WI38 (cell line): Measurements from ENCODE around the gene TPO.

Experiments used
- H3K4me3 ChIP-seq: 2 replicates; pipeline ENCODE4 v1.5.1; 2011; ENCODE audit warnings: low read depth, mild to moderate bottlenecking, control low read depth, low read length
- CTCF ChIP-seq: IDR thresholded peaks from 2 replicates; pipeline ENCODE4 v1.5.1; 2012; ENCODE audit warnings: low read depth, mild to moderate bottlenecking, control low read depth, low read length

TPO gene

DNA sequence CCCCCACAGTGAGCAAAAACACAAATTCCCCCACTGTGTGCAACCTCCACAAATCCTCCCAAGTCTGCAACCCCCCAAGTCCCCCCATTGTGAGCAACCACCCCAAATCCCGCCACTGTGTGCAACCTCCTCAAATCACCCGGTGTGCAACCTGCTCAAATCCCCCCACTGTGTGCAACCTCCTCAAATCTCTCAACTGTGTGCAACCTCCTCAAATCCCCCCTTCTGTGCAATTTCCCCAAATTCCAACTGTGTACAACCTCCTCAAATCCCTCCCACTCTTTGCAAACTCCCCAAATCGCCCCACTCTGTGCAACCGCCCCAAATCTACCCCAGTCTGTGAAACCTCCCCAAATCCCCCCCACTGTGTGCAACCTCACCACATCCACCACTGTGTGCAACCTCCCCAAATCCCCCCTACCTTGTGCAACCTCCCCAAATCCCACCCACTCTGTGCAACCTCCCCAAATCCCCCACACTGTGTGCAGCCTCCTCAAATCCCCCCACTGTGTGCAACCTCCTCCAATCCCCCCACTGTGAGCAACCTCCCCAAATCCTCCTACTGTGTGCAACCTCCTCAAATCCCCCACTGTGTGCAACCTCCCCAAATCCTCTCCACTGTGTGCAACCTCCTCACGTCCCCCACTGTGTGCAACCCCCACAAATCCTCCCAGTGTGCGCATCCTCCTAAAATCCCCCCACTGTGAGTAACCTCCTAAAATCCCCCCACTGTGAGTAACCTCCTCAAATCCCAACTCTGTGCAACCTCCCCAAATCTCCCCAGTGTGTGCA lies 115.2 kb downstream of the TPO start:
- H3K4me3 ChIP-seq, result no peak overlapping the region
- TF ChIP-seq CTCF, result no peak

DNA sequence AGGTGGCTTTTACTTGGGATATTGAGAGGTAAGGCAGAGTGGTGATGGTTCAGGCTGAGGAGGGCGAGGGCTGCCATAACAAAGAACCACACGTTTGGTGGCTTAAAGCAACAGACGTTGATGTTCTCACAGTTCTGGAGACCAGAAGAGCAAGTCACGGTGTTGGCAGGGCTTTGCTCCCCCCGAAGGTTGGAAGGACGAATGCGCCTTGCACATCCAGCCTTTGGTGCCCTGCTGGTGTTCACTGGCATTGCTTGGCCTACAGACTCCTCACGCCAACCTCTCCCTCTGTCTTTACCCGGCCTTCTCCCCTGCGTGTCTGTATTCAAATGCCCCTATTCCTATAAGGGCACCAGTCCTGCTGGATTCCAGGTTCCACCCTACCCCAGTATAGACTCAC lies 125.4 kb downstream of the TPO start:
- H3K4me3 ChIP-seq, result no peak overlapping the region
- TF ChIP-seq CTCF, result peak; percentile 42; the same call in 1 of the 2 replicates

DNA sequence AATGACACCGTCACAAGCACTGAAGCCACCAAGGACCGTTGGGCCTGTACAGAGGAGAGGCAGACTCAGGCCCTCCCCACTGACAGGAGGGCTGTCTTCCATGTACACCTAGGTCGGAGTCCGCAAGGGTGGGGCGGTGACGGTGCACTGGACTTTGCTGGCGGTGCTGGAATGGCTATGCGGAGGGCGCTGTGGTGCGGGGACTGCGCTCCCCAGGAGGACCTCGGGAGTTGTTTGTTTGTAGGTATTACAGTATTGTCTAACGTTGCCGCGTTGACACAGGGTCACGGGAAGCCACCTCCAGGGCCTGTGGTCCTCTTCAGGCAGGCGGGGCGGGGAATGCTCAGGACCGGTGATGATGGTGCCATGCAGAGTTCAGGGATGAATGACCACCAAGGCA lies 126.2 kb downstream of the TPO start:
- TF ChIP-seq CTCF, result no peak
- H3K4me3 ChIP-seq, result no peak overlapping the region

DNA sequence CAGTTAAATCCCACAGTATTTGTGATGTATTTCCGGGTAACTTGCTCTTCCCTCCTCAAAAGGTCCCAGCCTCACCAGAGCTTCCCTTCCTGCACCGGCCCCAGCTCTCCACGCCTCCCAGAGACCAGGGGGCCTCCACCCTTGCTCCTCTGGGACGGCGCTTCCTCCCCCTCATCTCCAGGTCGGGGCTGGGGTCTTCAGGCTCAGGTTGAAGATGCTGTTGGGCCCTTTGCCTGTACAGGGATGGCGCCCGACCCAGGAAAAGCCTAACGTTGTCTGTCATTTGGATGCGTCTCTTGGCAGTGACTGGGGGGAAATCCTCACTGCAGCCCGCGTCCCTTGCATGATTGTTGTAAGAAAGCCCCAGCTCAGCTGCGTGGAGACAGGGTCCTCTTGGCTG lies 126.7 kb downstream of the TPO start:
- no peak for TF ChIP-seq CTCF
- H3K4me3 ChIP-seq, result no peak overlapping the region

- no peak for TF ChIP-seq CTCF
These were observed 127.2 kb downstream of the TPO start for GRCh38 chr2:1540481-1540880.

DNA sequence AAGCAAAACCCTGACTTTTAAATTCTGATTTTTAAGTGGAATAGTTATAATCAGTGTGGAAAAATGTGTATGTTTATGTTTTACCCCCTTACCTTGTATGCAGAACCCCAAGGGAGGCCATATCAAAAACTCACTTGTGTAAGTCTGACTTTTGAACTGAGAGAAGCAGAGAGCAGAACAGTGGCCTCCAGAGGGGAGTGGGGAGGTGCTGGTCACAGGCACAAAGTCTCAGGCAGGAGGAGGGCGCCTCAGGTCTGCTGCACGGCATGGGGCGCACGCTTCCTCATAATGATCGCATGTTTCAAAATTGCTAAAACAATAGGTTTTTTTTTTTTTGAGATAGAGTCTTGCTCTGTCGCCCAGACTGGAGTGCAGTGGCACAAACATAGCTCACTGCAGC lies 127.8 kb downstream of the TPO start:
- no peak overlapping the region for H3K4me3 ChIP-seq
- no peak for TF ChIP-seq CTCF

More at GRCh38 chr2:1540481-1540880, 127.2 kb downstream of the TPO start:
- no peak overlapping the region for H3K4me3 ChIP-seq

DNA sequence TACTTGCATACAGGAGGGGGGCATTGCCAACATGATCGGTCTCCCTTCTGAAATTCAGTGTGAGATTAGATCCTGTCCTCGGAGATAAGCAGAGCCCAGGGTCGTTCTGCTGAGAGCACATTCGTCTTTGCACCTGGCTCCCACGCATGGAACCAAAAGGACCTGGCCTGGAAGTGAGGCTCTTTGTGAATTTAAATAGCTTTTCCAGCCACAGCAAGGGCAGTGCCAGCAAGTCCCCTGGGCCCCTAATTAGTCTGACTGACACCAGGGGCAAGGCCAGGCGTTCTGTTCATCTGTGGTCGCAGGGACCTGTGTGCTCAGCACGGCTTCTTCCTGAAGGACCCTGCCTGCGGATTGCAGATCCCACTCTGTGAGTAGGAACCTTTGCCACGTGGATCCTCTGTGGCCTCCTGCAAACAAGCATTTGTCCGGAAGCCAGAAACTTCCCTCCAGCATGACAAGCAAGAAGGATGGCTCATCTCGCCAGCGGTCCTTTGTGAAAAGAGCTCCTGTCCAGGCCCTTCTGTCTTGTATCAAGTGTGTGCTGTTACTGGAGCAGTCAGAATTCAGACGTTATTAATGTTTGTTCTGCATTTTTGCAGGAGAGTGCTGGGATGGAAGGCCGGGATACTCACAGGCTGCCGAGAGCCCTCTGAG lies 128.7 kb downstream of the TPO start:
- TF ChIP-seq CTCF, result no peak
- H3K4me3 ChIP-seq, result no peak overlapping the region
